Activated CD8-positive, alpha-beta memory T cell treated with anti-CD3 and anti-CD28 coated beads, Interleukin-2, amount 10 ng/mL, durations not matched to agents 7 days and 5 days (primary cell): Measurements from ENCODE around the gene COL5A2. TPM values are rescaled to one million over a fixed set of nuclear protein-coding genes. Genes with fewer than 3 reads are reported as not detected.

ENCODE experiments used
- ATAC-seq: fragments of 150-1000 bp; cut with Tn5 transposase; one replicate; pipeline ENCODE4 v1.10.0; 2021; ENCODE audit warnings: moderate library complexity
- CTCF ChIA-PET: fragments of 350-600 bp; sonication (Branson Sonifier 250); formaldehyde crosslinking; loops from one replicate; lab custom pipeline; 2021; ENCODE audit warnings: antibody characterized with exemption; lab: Charles Lee
- DNase-seq: peaks from one replicate; pipeline ENCODE4 v3.0.0-alpha.2; 2020
- H3K27ac Mint-ChIP-seq: one replicate; pipeline ENCODE4 v1.8.0; 2021; ENCODE audit warnings: mild to moderate bottlenecking, mixed read lengths
- H3K27me3 Mint-ChIP-seq: one replicate; pipeline ENCODE4 v1.8.0; 2021; ENCODE audit warnings: mixed read lengths
- H3K36me3 Mint-ChIP-seq: one replicate; pipeline ENCODE4 v1.8.0; 2021; ENCODE audit warnings: mild to moderate bottlenecking, mixed read lengths
- H3K4me1 Mint-ChIP-seq: one replicate; pipeline ENCODE4 v1.8.0; 2021; ENCODE audit warnings: mixed read lengths
- H3K4me3 Mint-ChIP-seq: one replicate; pipeline ENCODE4 v1.8.0; 2021; ENCODE audit warnings: mild to moderate bottlenecking, moderate library complexity, mixed read lengths
- H3K9me3 Mint-ChIP-seq: one replicate; pipeline ENCODE4 v1.8.0; 2022; ENCODE audit warnings: low read depth, mixed read lengths
- microRNA-seq: library from miRNA; unstranded; fragments of <30 nt; microRNA quantifications from one replicate; pipeline ENCODE4 v1.2.0, GENCODE V29; 2022
- total RNA-seq, 2 experiments: library from RNA; stranded (reverse); gene quantifications; one replicate each; pipeline ENCODE4 v1.2.3, GENCODE V29; 2021

Gene COL5A2
- total RNA-seq, 2 experiments from 2014 or later: 1.0 to 4.6 TPM

GRCh38 chr2:188997263-188997662 lies 182.3 kb downstream of the COL5A2 start:
- no peak overlapping the region for H3K27ac Mint-ChIP-seq
- CTCF ChIA-PET: no interaction called here
- no peak overlapping the region for H3K4me3 Mint-ChIP-seq
- H3K9me3 Mint-ChIP-seq: no peaks in the 10 kb centered on the region
- DNase-seq (no peak), ATAC-seq (no peak)
- H3K27me3 Mint-ChIP-seq: no peaks in the 10 kb centered on the region
- peaks cover 2% of the 10 kb centered on the region for H3K4me1 Mint-ChIP-seq
- no peaks in the 10 kb centered on the region for H3K36me3 Mint-ChIP-seq

- Mint-ChIP-seq H3K36me3 (no peaks in the 10 kb centered on the region), H3K4me1 (no peaks in the 10 kb centered on the region), H3K9me3 (no peaks in the 10 kb centered on the region), H3K4me3 (no peak overlapping the region), H3K27ac (no peak overlapping the region), H3K27me3 (no peaks in the 10 kb centered on the region)
- ATAC-seq: no peak
- no peak for DNase-seq
- CTCF ChIA-PET: no interaction called here
Measured at GRCh38 chr2:188993247-188993646, 186.3 kb downstream of the COL5A2 start.

GRCh38 chr2:188986839-188987238 lies 192.7 kb downstream of the COL5A2 start:
- H3K36me3 Mint-ChIP-seq: no peaks in the 10 kb centered on the region
- DNase-seq (no peak), ATAC-seq (no peak)
- peaks cover 2% of the 10 kb centered on the region for H3K27me3 Mint-ChIP-seq
- no peaks in the 10 kb centered on the region for H3K4me1 Mint-ChIP-seq
- H3K9me3 Mint-ChIP-seq: no peaks in the 10 kb centered on the region
- no peak overlapping the region for H3K4me3 Mint-ChIP-seq
- no peak overlapping the region for H3K27ac Mint-ChIP-seq
- CTCF ChIA-PET: no interaction called here

- CTCF ChIA-PET: no interaction called here
- H3K9me3 Mint-ChIP-seq: no peaks in the 10 kb centered on the region
Measured at GRCh38 chr2:188984680-188985079, 194.9 kb downstream of the COL5A2 start.

GRCh38 chr2:188984065-188984491 lies 195.5 kb downstream of the COL5A2 start:
- CTCF ChIA-PET: no interaction called here
- H3K4me3 Mint-ChIP-seq: no peak overlapping the region
- H3K36me3 Mint-ChIP-seq: no peaks in the 10 kb centered on the region
- ATAC-seq: no peak
- peaks cover 2% of the 10 kb centered on the region for H3K27me3 Mint-ChIP-seq
- H3K4me1 Mint-ChIP-seq: peaks cover under 1% of the 10 kb centered on the region
- H3K9me3 Mint-ChIP-seq: no peaks in the 10 kb centered on the region
- DNase-seq: no peak
- no peak overlapping the region for H3K27ac Mint-ChIP-seq

More at GRCh38 chr2:188984680-188985079, 194.9 kb downstream of the COL5A2 start:
- H3K27ac Mint-ChIP-seq: no peak overlapping the region
- H3K4me1 Mint-ChIP-seq: no peaks in the 10 kb centered on the region
- H3K36me3 Mint-ChIP-seq: no peaks in the 10 kb centered on the region
- ATAC-seq (no peak), DNase-seq (no peak)
- H3K27me3 Mint-ChIP-seq: peaks cover 2% of the 10 kb centered on the region
- H3K4me3 Mint-ChIP-seq: no peak overlapping the region

GRCh38 chr2:188983427-188984064 lies 196.0 kb downstream of the COL5A2 start:
- ATAC-seq: no peak
- peaks cover 2% of the 10 kb centered on the region for H3K27me3 Mint-ChIP-seq
- no peaks in the 10 kb centered on the region for H3K36me3 Mint-ChIP-seq
- H3K27ac Mint-ChIP-seq: no peak overlapping the region
- H3K9me3 Mint-ChIP-seq: no peaks in the 10 kb centered on the region
- CTCF ChIA-PET: no interaction called here
- H3K4me1 Mint-ChIP-seq: peaks cover 5% of the 10 kb centered on the region
- no peak for DNase-seq
- no peak overlapping the region for H3K4me3 Mint-ChIP-seq

Small RNA genes within 50 kb of the gene (microRNA-seq; reads per million reads assigned to microRNA genes)
- gene MIR3129 (not detected), gene MIR3606 (not detected)

Other genes with a start within 250 kb of the COL5A2 start
- under 1 TPM in 1 of 2 experiments, not detected in 1; 0.23 TPM for gene COL3A1, start 205.4 kb downstream of the COL5A2 start, total RNA-seq